GM06990 (cell line): Measurements from ENCODE around the gene MAPKAPK5.
"Not testable (repeated sequence)": the region's sequence is repeated elsewhere in the genome, so short reads cannot be mapped to it uniquely, and the experiment has no call there.

ENCODE experiments used
- DNase-seq: peaks from one replicate; pipeline ENCODE4 v3.0.0-alpha.2; 2011; ENCODE audit not compliant: insufficient read length; ENCODE audit errors: extremely low read depth
- H3K27me3 ChIP-seq: replicated peaks from 2 replicates; pipeline ENCODE4 v1.6.0; 2011; ENCODE audit warnings: low read length; ENCODE audit not compliant: control insufficient read depth, insufficient read depth
- H3K36me3 ChIP-seq: 2 replicates; pipeline ENCODE4 v1.5.1; 2011; ENCODE audit warnings: low read length; ENCODE audit not compliant: control insufficient read depth, insufficient read depth
- H3K4me3 ChIP-seq: replicated peaks from 2 replicates; pipeline ENCODE4 v1.5.1; 2011; ENCODE audit warnings: low read depth, mild to moderate bottlenecking, control low read depth, low read length
- CTCF ChIP-seq: IDR thresholded peaks from 2 replicates; pipeline ENCODE4 v1.5.1; 2011; ENCODE audit warnings: low read length, control low read depth, mild to moderate bottlenecking, inconsistent platforms; ENCODE audit not compliant: insufficient read depth, poor library complexity, severe bottlenecking

Gene MAPKAPK5

GRCh38 chr12:111818340-111818739 is 23.7 kb upstream of the MAPKAPK5 start:
- Histone ChIP-seq H3K27me3 (no peaks in the 10 kb centered on the region), H3K4me3 (no peak overlapping the region), H3K36me3 (no peaks in the 10 kb centered on the region)
- no peak for TF ChIP-seq CTCF
- DNase-seq, result no peak

- no peaks in the 10 kb centered on the region for H3K36me3 ChIP-seq
- DNase-seq, result no peak
- no peak overlapping the region for H3K4me3 ChIP-seq
- no peaks in the 10 kb centered on the region; the same call in 1 of the 2 replicates for H3K27me3 ChIP-seq
- no peak for TF ChIP-seq CTCF
These were observed 22.6 kb upstream of the MAPKAPK5 start for GRCh38 chr12:111819191-111820158.

- not testable (repeated sequence) for H3K27me3 ChIP-seq, H3K4me3 ChIP-seq, H3K36me3 ChIP-seq, DNase-seq
These were observed 21.2 kb upstream of the MAPKAPK5 start for GRCh38 chr12:111820828-111821227.

GRCh38 chr12:111822886-111823285 is 19.1 kb upstream of the MAPKAPK5 start:
- H3K4me3 ChIP-seq, result no peak overlapping the region
- no peak for DNase-seq
- TF ChIP-seq CTCF, result no peak
- no peaks in the 10 kb centered on the region; the same call in 1 of the 2 replicates for H3K27me3 ChIP-seq
- H3K36me3 ChIP-seq, result no peaks in the 10 kb centered on the region

GRCh38 chr12:111823891-111824290 is 18.1 kb upstream of the MAPKAPK5 start:
- Histone ChIP-seq H3K27me3 (no peaks in the 10 kb centered on the region; the same call in 1 of the 2 replicates), H3K36me3 (no peaks in the 10 kb centered on the region), H3K4me3 (no peak overlapping the region)
- no peak for TF ChIP-seq CTCF
- DNase-seq, result no peak

GRCh38 chr12:111824312-111824711 is 17.7 kb upstream of the MAPKAPK5 start:
- DNase-seq, H3K36me3 ChIP-seq, H3K4me3 ChIP-seq, H3K27me3 ChIP-seq: not testable (repeated sequence)
- peak; percentile 27 for TF ChIP-seq CTCF
